ENCODE measurements around the gene CAMTA1. TPM values are rescaled to one million over a fixed set of nuclear protein-coding genes. Genes with fewer than 3 reads are reported as not detected.
"Not testable (repeated sequence)": the region's sequence is repeated elsewhere in the genome, so short reads cannot be mapped to it uniquely, and the experiment has no call there.

Gene CAMTA1
- total RNA-seq, 1 experiment from 2014 or later = 103 TPM

DNA sequence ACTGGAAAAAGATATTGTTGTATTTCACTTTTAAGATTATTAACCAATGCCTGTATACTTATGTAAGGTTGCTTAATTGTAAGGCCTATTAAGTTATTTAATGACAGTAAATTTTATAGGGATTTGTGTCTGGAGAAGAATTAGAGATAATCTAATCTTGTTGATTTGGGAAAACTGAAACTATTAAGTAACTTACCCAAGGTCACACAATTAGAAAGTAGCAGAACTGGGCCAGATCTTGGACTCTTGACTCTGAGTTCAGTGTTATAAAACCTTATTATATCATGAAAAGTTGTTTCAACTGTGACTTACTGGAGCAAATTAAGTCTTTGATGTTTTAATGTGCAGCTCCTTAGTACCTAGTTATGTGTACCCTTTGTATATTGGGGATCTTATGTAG is 38.5 kb downstream of the CAMTA1 start:
- H3K36me3 ChIP-seq = peaks cover 6% of the 10 kb centered on the region; the same call in 1 of the 2 replicates
- DNase-seq = no peak
- no peaks in the 10 kb centered on the region for H3K9me3 ChIP-seq
- H3K4me3 ChIP-seq = no peak overlapping the region
- H3K27me3 ChIP-seq = no peaks in the 10 kb centered on the region

DNA sequence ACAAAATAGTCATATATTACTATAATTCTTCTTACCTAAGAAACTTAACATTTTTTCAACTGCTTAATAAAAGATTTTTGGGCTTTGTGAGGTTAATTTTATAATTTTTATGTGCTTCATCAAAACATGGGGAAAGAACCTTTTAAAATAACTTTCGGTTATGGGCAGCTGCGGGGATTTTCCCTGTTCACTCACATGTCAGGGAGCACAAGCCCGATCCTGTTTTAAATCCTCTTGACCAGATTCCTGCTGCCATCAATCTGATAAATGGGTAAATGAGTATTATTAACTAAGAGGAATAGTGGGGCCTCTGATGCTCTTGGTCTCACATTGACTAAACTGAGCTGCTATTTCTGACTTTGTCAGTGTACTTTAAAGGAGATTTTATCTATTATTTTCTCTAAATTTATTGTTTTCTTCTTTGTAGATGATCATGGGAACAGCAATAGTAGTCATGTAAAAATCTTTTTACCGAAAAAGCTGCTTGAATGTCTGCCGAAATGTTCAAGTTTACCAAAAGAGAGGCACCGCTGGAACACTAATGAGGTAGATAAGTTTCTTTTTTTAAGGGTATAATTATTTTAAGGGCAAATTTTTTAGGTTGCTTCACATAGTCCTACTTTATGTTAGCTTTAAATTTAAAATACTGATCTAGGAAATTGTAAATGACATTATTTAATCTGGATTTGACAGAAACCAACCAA is 39.6 kb downstream of the CAMTA1 start:
- no peaks in the 10 kb centered on the region for H3K27me3 ChIP-seq
- H3K4me3 ChIP-seq = no peak overlapping the region
- no peaks in the 10 kb centered on the region for H3K9me3 ChIP-seq
- no peak for DNase-seq
- H3K36me3 ChIP-seq = peaks cover 6% of the 10 kb centered on the region; the same call in 1 of the 2 replicates

DNA sequence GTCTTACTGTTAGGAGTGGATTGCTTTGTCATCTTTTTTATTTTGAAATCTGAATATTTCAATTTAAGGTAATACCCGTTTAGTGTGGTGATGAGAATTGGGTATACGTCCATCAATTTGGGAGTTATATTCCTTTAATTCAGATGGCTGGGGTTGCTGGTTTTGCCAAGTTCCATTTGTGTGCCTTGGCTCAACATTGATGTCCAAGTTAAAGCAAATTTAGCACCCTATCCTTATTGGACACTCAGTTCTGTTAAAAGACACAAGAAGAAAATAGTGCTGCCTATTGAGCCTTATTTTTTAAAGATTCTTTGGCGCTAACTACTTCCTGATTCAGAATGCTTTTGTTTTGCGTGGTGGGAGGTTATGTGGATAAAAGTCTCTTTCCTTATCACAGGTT is 40.6 kb downstream of the CAMTA1 start:
- Histone ChIP-seq H3K9me3 (no peaks in the 10 kb centered on the region), H3K36me3 (peaks cover 6% of the 10 kb centered on the region; the same call in 1 of the 2 replicates), H3K4me3 (no peak overlapping the region), H3K27me3 (no peaks in the 10 kb centered on the region)
- no peak for DNase-seq

DNA sequence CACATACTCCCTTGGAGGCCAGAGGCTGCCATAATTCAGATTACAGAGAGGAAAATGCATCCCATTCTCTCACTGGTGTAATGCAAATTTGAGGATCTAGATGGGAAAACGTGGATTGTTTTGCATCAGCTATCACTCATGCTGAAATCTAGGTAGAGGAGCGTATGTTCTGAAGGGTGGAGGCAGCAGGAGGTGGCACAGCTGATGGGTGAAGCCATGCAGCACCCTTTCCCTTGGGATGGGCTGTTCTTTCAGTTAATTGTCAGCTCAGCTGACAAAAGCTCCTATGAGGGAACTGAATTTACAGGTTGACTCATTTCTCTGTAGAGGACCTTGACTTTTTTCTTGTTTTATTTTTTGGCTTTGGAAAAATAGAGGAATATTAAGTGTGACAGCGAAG is 41.8 kb downstream of the CAMTA1 start:
- H3K4me3 ChIP-seq = no peak overlapping the region

DNA sequence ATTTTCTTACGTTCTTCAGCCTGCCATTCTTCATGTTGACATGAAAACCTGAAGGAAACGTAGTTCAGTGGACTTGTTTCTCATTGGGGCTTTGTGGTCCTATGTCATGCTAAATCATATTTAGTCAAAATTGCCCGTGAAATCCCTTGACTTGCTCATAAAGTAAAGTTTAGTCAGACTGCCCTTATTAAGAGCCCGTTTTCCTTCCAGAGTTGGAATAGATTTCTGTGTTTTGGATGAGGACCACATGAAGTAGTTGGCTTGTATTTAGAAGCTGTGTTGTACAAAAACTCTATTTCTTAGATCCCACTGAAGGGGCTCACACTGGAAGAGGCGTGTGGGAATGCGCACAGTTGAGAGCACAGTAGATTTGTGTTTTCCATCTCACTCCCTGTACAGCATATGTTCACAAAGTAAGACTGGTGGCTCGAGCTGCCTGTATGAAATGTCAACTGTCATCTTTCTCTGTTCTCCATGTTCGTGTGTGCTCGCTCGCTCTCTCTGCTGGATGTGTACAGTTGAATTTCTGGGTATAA is 42.4 kb downstream of the CAMTA1 start:
- Histone ChIP-seq H3K27me3 (no peaks in the 10 kb centered on the region), H3K36me3 (peaks cover 6% of the 10 kb centered on the region; the same call in 1 of the 2 replicates), H3K4me3 (no peak overlapping the region), H3K9me3 (no peaks in the 10 kb centered on the region)
- no peak for DNase-seq

More for the DNA sequence above, 41.8 kb downstream of the CAMTA1 start:
- no peaks in the 10 kb centered on the region for H3K9me3 ChIP-seq
- H3K27me3 ChIP-seq = no peaks in the 10 kb centered on the region
- no peak for DNase-seq
- peaks cover 6% of the 10 kb centered on the region; the same call in 1 of the 2 replicates for H3K36me3 ChIP-seq

DNA sequence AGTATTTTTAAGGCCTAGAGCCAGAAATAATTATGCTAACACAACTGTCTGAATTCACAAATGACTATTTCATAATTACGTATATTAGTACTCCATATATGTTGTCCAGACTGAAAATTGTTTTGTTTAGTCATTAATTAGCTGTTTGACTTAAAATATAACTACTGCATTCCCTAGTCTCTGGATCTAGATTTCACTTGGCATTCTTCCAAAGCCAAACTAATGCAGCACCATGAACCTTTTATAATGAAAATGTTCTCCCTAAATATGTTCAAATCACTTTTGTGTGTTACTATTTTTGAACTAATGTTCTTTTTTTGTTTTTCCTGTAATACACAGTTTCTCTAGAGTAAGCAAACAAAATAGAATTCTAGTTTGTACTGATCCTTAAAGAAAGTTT is 46.1 kb downstream of the CAMTA1 start:
- Histone ChIP-seq H3K4me3 (no peak overlapping the region), H3K9me3 (no peaks in the 10 kb centered on the region), H3K36me3 (peaks cover 3% of the 10 kb centered on the region; the same call in 1 of the 2 replicates), H3K27me3 (no peaks in the 10 kb centered on the region)
- no peak for DNase-seq

DNA sequence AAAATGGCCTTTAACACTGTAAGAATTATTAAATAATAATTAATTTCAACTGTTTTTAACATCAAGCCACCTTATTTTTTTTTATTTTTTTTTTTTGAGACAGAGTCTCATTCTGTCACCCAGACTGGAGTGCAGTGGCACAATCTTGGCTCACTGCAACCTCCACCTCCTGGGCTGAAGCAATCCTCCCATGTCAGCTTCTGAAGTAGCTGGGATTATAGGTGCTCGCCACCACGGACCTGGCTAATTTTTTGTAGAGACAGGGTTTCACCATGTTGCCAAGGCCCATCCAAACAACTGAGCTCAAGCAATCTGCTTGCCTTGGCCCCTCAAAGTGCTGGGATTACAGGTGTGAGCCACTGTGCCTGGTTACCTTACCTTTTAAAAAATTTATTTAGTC is 46.8 kb downstream of the CAMTA1 start:
- H3K36me3 ChIP-seq, H3K9me3 ChIP-seq, DNase-seq, H3K27me3 ChIP-seq, H3K4me3 ChIP-seq: not testable (repeated sequence)

DNA sequence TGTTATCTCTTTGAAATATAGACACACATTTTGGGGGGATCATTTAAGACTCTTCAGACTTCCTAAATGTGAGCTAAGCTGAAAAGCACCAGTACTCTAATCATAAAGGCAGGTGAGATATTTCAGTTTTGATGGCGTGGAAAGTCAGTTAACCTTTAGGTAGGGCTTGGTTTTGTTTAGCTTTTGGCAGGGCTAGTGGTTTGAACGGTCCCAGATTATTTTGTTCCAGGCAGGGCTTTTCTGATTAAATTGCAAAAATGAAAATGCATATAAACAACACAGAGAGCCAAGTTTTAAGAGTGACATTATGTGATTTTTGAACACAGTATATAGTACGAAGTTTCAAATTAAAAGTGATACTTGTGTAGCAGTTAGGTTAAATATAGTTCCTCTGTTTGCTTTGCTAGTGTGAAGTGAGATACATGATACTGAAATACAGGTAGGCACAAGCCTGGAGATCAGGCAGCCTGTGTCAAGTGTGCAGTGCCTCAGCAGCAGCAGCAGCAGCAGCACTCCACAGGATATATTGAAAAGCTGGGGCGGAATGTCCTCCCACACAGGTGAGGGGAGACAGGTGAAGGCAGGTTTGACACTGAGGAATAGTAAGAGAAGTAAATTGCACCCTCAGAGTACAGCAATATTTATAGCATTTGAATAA is 47.4 kb downstream of the CAMTA1 start:
- H3K9me3 ChIP-seq = no peaks in the 10 kb centered on the region
- DNase-seq = no peak
- no peak overlapping the region for H3K4me3 ChIP-seq
- peaks cover 3% of the 10 kb centered on the region; the same call in 1 of the 2 replicates for H3K36me3 ChIP-seq
- H3K27me3 ChIP-seq = no peaks in the 10 kb centered on the region

DNA sequence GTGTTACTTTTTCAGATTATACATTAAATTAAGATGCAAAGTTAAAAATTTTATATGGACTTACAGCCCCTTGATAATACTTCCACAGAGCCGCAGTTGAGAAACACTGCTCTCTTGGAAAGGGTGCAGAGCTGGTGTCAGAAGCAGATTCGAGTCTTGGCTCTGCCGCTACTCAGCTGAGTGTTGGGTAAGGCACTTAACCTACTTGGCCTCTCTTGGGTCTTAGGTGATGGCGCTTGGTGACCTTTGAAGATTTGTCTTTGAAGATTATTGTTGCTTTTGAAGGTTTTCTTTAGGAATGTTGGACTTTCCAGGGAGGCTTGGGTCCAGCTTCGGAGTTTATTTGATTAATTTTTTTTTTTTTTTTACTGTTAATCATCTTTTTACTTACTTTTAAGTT is 48.5 kb downstream of the CAMTA1 start:
- H3K4me3 ChIP-seq = no peak overlapping the region
- no peaks in the 10 kb centered on the region for H3K9me3 ChIP-seq
- H3K27me3 ChIP-seq = no peaks in the 10 kb centered on the region
- no peak for DNase-seq
- peaks cover 3% of the 10 kb centered on the region; the same call in 1 of the 2 replicates for H3K36me3 ChIP-seq

DNA sequence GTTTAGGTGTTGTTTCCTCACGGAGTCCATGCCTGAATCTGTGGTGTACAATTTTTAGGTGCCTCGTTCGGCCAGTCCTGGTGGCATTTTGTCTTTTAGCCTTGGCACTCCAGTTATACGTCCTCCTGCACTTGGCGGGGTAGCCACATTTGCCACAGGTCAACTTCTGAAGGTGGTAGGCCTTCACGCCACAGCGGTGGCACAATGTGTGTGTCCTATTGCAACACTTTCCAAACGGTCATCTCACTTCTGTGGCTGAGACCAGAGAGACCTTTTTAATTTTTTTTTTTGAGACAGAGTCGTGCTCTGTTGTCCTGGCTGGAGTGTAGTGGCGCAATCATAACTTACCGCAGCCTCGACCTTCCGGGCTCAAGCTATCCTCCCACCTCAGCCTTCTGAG is 49.1 kb downstream of the CAMTA1 start:
- H3K27me3 ChIP-seq = no peaks in the 10 kb centered on the region
- no peaks in the 10 kb centered on the region for H3K9me3 ChIP-seq
- H3K36me3 ChIP-seq = peaks cover 3% of the 10 kb centered on the region; the same call in 1 of the 2 replicates
- no peak for DNase-seq
- no peak overlapping the region for H3K4me3 ChIP-seq

DNA sequence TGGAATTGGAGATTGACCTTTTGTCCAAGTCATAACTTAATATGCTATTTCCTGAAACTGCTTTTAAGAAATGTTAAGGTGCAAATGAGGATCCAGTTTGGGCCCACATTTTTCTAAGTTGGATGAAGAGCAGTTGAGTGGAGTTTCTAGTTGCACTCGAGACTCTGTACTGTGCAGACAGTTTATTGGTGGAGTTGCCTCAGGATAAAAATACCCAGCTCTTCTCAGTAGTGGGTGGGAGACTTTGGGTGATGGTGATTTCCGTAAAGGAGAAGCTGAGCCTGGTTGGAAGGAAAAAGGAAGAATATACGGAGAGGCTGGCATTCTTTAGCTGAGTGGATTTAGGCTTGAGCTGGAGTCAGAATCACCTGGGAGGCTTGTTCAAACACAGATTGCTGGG is 49.9 kb downstream of the CAMTA1 start:
- no peak for DNase-seq
- Histone ChIP-seq H3K9me3 (no peaks in the 10 kb centered on the region), H3K27me3 (no peaks in the 10 kb centered on the region), H3K36me3 (0 out of 2 replicates have a peak, but pooled peaks cover 3% of the 10 kb centered on the region), H3K4me3 (no peak overlapping the region)

DNA sequence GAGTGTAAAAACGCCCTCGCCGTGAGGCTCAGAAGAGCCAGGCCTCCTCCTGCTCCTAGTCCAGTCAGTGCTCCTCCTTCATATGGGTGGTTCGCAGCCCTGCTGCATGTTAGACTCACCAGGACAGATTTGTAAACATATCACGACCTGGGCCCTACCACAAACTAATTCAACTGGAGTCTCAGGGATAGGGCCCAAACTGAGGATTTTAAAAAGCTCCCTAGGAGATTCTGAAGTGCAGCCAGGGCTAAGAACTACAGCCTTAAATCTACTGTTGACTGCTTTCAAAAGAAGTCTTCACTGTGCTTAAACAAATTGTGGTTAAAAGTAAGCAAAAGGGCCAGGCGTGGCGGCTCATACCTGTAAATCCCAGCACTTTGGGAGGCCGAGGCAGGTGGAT is 57.0 kb downstream of the CAMTA1 start:
- Histone ChIP-seq H3K4me3 (no peak overlapping the region), H3K9me3 (no peaks in the 10 kb centered on the region; the same call in 1 of the 2 replicates)
- DNase-seq = no peak

DNA sequence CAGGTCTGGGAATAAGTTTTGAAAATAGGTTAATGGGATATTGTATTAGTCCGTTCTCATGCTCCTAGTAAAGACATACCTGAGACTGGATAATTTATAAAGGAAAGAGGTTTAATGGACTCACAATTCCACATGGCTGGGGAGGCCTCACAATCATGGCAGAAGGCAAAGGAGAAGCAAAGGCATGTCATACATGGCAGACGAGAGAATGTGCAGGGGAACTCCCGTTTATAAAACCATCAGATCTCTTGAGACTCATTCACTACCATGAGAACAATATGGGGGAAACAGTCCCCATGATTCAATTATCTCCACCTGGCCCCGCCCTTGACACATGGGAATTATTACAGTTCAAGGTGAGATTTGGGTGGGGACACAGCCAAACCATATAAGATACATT is 60.5 kb downstream of the CAMTA1 start:
- H3K36me3 ChIP-seq, H3K27me3 ChIP-seq, H3K4me3 ChIP-seq, DNase-seq, H3K9me3 ChIP-seq: not testable (repeated sequence)

More for the DNA sequence above, 57.0 kb downstream of the CAMTA1 start:
- Histone ChIP-seq H3K27me3 (no peaks in the 10 kb centered on the region), H3K36me3 (0 out of 2 replicates have a peak, but pooled peaks cover 6% of the 10 kb centered on the region)

DNA sequence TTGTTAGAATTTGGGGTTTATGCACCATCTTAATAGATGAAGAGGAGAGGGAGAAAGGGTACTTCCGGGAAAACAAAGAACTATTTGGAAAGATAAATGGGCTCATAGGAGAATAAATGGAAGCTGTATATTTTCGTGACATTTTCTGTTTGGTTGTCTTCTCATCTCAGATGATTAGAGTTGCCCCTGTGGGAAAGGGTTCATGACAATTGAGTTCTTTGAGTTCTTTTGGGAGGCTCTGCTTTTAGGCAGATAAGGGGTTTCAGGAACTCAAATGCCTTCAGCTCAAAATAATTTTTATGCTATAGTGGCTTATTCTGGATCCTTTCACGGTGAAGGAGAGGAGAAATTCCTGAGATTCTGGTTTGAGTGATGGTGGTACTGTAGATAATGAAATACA is 63.6 kb downstream of the CAMTA1 start:
- Histone ChIP-seq H3K9me3 (peaks cover 4% of the 10 kb centered on the region), H3K4me3 (no peak overlapping the region), H3K36me3 (peaks cover 16% of the 10 kb centered on the region), H3K27me3 (no peaks in the 10 kb centered on the region)
- no peak for DNase-seq

DNA sequence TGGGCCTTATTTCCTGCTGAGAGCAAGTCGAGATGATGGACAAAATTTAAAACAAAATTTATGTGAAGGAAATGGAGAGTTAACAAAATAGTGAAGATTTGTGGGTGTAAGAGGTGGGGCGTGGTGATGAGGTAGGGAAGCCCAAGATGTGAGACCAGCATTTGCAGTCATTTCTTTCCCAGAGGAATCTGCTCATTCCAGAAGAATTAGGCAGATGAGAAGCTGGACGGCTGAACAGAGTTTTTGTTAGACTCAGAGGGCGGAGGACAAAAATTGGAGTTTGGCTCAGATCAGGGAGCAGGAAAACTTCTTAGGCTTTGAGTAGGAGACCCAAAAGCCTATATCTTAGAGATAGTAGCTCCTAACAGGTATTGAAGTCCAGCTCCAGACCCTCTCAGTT is 65.3 kb downstream of the CAMTA1 start:
- DNase-seq = no peak
- H3K36me3 ChIP-seq = peaks cover 26% of the 10 kb centered on the region

DNA sequence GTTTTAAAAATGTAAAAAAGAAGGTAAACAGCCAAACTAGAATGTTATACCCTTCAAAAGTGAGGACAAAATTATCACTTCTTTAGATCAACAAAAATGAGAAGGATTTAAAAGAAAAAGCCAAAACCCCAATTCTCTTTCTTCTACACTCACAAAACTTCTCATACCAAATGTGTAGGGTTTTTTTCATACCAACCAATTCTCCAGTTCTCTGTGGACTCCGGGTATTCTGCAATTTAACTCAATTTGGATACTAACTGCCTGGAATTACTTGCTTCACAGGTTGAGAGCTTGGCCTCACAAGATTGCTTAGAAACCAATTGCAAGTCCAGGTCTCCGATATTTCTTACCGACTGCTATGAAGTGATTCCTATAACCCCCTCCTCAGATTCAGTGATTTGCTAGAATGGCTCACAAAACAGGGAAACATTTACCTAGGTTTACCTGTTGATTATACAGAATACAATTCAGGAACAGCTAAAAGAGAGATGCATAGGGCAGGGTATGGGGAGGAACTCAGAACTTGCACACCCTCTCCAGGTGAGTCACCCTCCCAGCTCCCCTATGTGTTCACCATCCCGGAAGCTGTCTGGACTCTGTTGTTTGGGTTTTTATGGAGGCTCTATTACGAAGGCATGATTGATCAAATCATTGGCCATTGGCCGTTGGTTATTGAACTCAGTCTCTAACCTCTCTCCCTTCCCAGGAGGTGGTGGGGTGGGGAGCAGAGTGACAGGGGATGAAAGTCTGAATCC is 67.1 kb downstream of the CAMTA1 start:
- DNase-seq = no peak
- Histone ChIP-seq H3K9me3 (peaks cover 6% of the 10 kb centered on the region), H3K4me3 (no peak overlapping the region), H3K27me3 (no peaks in the 10 kb centered on the region), H3K36me3 (peaks cover 24% of the 10 kb centered on the region)

More for the DNA sequence above, 65.3 kb downstream of the CAMTA1 start:
- Histone ChIP-seq H3K27me3 (no peaks in the 10 kb centered on the region), H3K9me3 (peaks cover 6% of the 10 kb centered on the region), H3K4me3 (no peak overlapping the region)

DNA sequence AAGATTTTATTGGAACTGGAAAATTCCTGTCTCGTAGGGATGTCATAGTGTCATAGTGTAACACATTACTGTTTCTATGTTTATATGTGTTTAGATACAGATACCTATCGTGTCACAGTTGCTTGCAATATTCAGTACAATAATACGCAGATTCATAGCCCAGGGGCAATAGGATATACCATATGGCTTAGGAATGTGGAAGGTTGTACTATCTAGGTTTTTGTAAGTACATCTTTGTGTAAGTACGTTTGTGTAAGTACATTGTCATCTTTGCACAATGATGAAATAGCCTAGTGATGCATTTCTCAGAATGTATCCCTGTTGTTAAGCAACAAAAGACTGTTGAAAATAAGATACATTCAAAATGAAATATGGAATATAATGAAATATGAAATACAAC is 68.9 kb downstream of the CAMTA1 start:
- no peak for DNase-seq
- H3K9me3 ChIP-seq = peaks cover 6% of the 10 kb centered on the region
- no peak overlapping the region for H3K4me3 ChIP-seq
- H3K27me3 ChIP-seq = no peaks in the 10 kb centered on the region
- H3K36me3 ChIP-seq = peaks cover 20% of the 10 kb centered on the region
